ENCODE results near the gene PPP1R12B. TPM values are rescaled to one million over a fixed set of nuclear protein-coding genes. Genes with fewer than 3 reads are reported as not detected.

PPP1R12B gene
- total and polyA plus RNA-seq, 2 donors (not counting 3 experiments of a cell fraction or from before 2014, with no cell fraction given), result 8.4 to 11.5 TPM

DNA sequence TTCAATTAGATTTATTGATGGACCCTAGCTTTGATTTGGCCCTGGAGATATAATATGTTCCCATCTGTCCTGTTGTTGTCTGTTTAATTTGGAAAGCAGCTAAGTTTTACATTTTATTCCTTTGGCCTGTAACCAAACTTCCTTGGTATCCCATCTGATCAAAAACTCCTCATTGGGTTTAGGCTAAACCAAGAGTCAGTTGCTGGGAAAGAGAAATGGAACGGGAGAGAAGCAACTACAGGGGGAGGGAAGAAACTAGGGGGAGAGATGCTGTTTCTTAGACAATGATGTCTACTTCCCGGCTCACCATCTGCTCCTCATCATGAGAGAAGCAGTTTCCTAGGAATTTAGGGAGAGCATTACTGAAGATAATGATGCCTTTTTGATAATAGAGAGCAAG lies 219.9 kb downstream of the PPP1R12B start:
- H3K27ac ChIP-seq (ENCODE audit: insufficient read depth, low read depth, low read length), result no peak overlapping the region

More for the DNA sequence above, 219.9 kb downstream of the PPP1R12B start:
- H4K20me1 ChIP-seq (replicated peaks; ENCODE audit: control insufficient read depth, extremely low read depth, insufficient read depth, low read length), result no peaks in the 10 kb centered on the region
- TF ChIP-seq POLR2AphosphoS5 (IDR thresholded peaks at IDR 0.05; ENCODE audit: insufficient read depth, low read depth, low read length) (no peak), JUN (IDR thresholded peaks at IDR 0.05; ENCODE audit: borderline replicate concordance, insufficient read depth, insufficient read length, low read depth) (no peak), POLR2A (IDR thresholded peaks at IDR 0.05; ENCODE audit: low read depth, low read length) (no peak), MYC (IDR thresholded peaks at IDR 0.05; ENCODE audit: low read depth, low read length) (no peak), GATA2 (IDR thresholded peaks at IDR 0.05; ENCODE audit: insufficient read depth, insufficient read length, low read depth, low read length) (no peak), FOS (IDR thresholded peaks at IDR 0.05; ENCODE audit: borderline replicate concordance, insufficient read depth, low read length) (no peak), CTCF (IDR thresholded peaks at IDR 0.05; ENCODE audit: extremely low read depth in 1 of 2, insufficient read depth in 1 of 2, low read depth in 1 of 2, low read length in 2 of 2) (no peak), EZH2 (IDR thresholded peaks at IDR 0.05; ENCODE audit: borderline replicate concordance, low read depth, low read length, severe bottlenecking) (no peak)
- TF ChIP-seq, protein P1, sequence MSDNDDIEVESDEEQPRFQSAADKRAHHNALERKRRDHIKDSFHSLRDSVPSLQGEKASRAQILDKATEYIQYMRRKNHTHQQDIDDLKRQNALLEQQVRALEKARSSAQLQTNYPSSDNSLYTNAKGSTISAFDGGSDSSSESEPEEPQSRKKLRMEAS (IDR thresholded peaks at IDR 0.05; ENCODE audit: insufficient read depth, insufficient read length), result no peak
- no peak overlapping the region for H3K4me3 ChIP-seq (replicated peaks in 1 of 3; ENCODE audit: insufficient read depth in 1 of 3, low read depth in 1 of 3, low read length in 3 of 3)
- no peaks in the 10 kb centered on the region for H3K27me3 ChIP-seq (ENCODE audit: control insufficient read depth in 2 of 2, insufficient read depth in 2 of 2, low read length in 2 of 2)
- no peaks in the 10 kb centered on the region for H3K9me3 ChIP-seq (replicated peaks; ENCODE audit: control insufficient read depth, insufficient read depth, low read length)
- no peak overlapping the region for H2AFZ ChIP-seq (ENCODE audit: low read depth, low read length)
- FAIRE-seq, result no peak
- H3K36me3 ChIP-seq (ENCODE audit: control insufficient read depth in 2 of 2, extremely low read depth in 1 of 2, insufficient read depth in 2 of 2, low read length in 2 of 2), result no peaks in the 10 kb centered on the region
- CTCF ChIA-PET, result interaction anchor here (1.3 kb wide), 1 partner anchor 10 kb away, joined by 3 read pairs; no protein-coding TSS in a partner anchor
- no peak for DNase-seq (ENCODE audit: low read depth, low spot score)
- intact Hi-C loops (cut with micrococcal nuclease) (no loop called here), dilution Hi-C loops (cut with MboI; ENCODE audit: extremely low pct_ligation_motif_present, low sequenced_read_pairs) (no loop called here)
- no peak overlapping the region for H3K4me2 ChIP-seq (ENCODE audit: insufficient read depth, low read length)
- no peaks in the 10 kb centered on the region for H3K9me1 ChIP-seq (replicated peaks; ENCODE audit: control insufficient read depth, extremely low read depth, insufficient read depth, low read length)
- POLR2A ChIA-PET, result no interaction called here
- no peak overlapping the region for H3K9ac ChIP-seq (replicated peaks; ENCODE audit: extremely low read depth, insufficient read depth, low read length)
- no peaks in the 10 kb centered on the region for H3K79me2 ChIP-seq (ENCODE audit: control insufficient read depth, insufficient read depth, low read length)
- BruUV-seq (replicated peaks), result no TSS peak
- H3K4me1 ChIP-seq (ENCODE audit: control insufficient read depth, extremely low read depth, insufficient read depth, low read length), result no peaks in the 10 kb centered on the region
